Astrocyte of the hippocampus (primary cell): ENCODE measurements around the gene XCR1.
"Not testable (repeated sequence)": the region's sequence is repeated elsewhere in the genome, so short reads cannot be mapped to it uniquely, and the experiment has no call there.

Source experiments
- DNase-seq: peaks from one replicate; pipeline ENCODE4 v3.0.0; 2011; ENCODE audit warnings: low read depth, low spot score

Gene XCR1

GRCh38 chr3:46046231-46046630 is 18.9 kb upstream of the XCR1 start:
- not testable (repeated sequence) for DNase-seq

- no peak for DNase-seq
Measured at GRCh38 chr3:46038916-46039315, 11.6 kb upstream of the XCR1 start.

- not testable (repeated sequence) for DNase-seq
Measured at GRCh38 chr3:46038071-46038470, 10.8 kb upstream of the XCR1 start.

DNA sequence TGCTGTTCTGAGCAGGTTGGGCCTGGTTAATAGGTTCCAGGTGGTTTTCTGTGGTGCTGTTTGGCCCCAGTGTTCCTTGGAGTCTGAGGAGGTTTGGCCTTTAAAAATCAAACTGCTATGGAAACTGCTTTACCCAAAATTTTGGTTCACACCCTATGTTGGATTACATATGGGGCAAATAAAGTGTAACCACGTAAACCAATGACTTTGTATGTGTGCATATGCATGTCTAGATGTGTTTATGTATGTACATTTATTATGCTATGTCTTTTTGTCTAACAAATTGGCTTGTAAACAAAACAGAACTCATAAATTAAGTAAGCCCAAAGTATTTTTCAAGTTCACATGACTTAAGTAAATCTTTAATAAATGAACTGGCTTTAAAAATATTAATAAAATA is 8.9 kb upstream of the XCR1 start:
- no peak for DNase-seq

- DNase-seq: no peak
Measured at GRCh38 chr3:46031747-46032146, 4.5 kb upstream of the XCR1 start.

GRCh38 chr3:46031269-46031668 is 4.0 kb upstream of the XCR1 start:
- no peak for DNase-seq

DNA sequence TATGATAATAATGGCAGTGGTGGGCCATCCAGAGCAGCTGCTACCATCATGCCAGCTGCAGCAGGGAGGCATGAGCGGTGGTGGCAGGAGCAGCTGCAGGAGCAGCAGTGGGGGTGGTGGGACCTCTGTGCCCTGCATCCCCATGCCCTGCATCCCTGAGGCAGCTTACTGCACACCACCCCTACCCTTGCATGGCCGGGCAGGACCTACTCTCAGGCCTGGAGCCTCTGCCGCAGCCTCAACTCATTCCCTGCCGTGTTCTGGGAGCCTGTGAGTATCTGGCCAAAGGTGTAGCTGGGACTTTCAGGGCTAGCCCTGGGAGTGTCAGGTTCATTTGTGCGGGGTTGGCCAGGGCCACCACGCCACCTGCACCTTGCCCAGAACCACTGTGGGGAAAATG is 3.3 kb upstream of the XCR1 start:
- DNase-seq: no peak

DNA sequence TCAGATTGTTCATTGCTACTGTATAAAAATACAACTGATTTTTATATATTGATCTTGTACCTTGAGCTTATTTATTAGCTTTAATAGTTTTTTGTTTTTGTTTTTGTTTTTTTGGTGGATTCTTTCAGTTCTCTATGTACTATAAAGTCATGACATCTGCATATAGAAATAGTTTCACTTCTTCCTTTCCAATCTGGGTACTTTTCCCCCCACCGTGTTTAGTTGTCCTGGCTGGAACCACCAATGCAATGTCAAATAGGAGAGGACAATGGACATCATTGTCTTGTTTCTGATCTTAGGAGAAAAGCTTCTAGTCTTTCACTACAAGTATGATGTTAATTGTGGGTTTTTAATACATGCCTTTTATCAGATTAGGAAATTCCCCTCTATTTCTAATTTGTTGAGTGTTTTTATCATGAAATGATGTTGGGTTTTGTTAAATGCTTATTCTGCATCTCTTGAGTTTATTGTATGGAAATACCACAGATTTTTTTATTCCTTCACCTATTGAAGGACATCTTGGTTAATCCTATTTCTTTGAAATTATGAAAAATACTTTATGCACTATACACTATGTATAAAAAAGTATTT is 2.8 kb upstream of the XCR1 start:
- no peak for DNase-seq

GRCh38 chr3:46027736-46028397 is 584 bp upstream of the XCR1 start:
- no peak for DNase-seq

DNA sequence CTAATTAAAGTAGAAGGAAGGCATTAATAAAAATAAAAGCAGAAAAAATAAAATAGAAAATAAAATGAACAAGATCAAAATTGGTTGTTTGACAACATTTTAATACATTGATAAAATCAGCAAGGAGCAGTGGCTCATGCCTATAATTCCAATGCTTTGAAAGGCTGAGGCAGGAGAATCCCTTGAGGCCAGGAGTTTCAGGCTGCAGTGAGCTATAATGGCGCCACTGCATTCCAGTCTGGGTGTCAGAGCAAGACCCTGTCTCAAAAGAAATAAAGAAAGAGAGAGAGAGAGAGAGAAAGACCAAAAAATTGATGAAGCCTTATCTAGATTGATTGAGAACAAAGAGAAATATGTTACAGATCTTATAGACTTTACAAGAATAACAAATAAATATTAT is 2.1 kb downstream of the XCR1 start:
- DNase-seq: no peak

DNA sequence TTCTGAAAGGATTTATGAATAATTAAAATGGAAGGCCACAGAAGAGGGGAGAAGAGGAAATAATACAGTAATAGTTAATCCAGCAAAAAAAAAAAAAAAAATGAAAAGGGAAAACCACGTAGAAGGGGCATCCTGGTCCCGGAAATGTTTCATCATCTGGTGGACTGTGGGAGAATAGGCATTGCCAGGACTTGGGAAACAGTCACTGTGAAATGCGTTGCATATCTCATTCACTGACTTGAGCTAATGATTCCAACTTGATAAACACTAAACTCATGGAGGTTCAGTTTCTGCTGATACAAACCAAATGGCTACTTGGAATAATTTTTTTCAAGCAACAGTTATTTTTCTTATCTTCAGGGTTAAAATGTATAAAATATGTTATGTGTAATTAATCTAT is 3.2 kb downstream of the XCR1 start:
- DNase-seq: no peak

GRCh38 chr3:46022909-46023785 is 4.1 kb downstream of the XCR1 start:
- no peak for DNase-seq

DNA sequence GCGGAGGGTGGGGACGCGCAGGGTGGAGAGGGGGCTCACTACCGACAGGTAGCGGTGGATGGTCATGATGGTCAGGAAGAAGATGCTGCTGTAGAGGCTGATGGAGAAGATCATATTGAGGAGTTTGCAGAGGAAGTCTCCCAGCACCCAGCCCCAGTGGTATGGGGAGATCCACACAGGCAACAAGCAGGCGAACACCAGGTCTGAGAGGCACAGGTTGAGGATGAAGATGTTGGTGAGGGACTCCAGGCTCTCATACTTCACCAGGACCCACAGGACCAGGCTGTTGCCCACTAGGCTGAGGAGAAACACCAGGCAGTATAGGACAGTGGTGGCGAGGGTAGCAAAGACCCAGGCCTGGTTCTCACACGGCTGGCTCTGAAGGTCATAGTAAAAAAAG is 5.8 kb downstream of the XCR1 start:
- no peak for DNase-seq

DNA sequence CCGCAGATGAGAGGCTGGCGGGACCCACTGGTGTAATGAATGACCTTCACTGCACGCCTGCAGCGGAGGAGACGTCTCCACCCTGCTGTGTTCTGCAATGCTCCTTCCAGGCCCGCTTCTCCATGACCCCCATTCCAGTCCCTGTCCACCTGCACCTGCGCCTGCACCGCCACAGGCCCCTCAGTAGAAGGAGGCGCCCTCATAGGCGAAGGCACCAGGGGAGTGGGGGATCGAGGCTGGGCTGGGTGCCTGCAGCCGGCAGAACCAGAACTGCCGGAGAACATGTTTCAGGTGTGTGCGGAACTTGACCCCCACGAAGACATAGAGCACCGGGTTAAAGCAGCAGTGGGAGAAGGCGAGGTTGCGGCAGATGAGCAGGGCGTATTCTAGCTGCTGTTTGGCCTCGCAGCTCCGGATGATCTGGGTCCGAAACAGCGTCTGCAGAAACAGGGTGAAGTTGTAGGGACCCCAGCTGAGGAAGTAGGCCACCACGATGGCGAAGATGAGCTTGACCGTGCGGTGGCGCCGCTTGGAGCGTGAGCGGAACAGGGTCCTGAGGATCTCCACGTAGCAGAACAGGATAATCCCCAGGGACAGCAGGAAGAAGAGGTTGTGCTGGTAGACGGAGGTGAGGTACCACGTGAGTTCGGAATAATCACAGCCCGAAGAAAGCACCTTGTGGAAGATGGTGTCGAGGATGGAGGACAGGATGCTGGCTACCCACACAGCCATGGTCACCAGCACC is 6.3 kb downstream of the XCR1 start:
- DNase-seq: no peak

GRCh38 chr3:46019707-46020106 is 7.6 kb downstream of the XCR1 start:
- DNase-seq: peak; percentile 4

DNA sequence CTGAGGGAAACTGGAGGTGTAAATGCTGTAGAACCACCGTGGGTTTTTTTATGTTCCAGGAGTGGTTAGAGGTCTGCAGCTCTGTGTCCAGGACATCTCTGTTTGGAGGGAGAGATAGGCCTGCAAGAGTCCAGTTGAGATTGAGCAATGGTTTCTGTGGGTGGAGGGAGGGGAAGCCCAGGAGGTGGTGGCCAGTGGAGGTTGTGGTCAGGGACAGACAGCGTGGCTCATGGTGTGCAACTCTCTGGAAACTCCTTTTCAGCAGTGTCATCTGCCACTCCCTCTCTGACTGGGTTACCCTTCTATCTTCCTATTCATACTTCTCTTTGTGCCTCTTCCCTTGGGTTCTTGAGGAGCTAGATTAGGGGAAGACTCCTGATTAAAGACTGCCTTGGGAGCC is 9.6 kb downstream of the XCR1 start:
- no peak for DNase-seq

GRCh38 chr3:46013316-46014094 is 13.8 kb downstream of the XCR1 start:
- no peak for DNase-seq

- no peak for DNase-seq
Measured at GRCh38 chr3:46012246-46012645, 15.0 kb downstream of the XCR1 start.

DNA sequence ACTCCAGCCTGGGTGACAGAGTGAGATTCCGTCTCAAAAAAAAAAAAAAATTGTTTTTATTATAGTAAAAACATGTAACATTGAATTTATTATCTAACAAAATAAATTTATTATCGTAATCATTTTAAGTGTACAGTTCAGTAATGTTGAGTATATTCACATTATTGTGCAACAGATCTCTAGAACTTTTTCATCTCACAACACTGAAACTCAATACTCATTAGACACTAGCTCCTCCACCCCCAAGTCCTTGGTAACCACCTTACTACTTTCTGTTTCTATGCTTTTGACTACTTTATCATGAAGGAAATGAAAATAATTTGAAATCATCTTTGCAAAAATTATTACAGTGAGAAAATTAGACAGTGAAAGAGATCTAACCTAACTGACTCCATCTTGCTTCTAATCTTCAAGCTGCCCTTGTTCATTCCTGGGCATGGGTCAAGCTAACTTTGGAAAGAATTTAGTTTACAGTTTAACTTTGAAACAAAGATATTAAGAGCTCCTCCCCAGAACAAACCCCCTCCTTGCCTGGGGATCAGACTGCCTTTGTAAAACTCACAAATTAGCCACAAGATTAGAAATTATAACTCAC is 16.7 kb downstream of the XCR1 start:
- no peak for DNase-seq

GRCh38 chr3:46008058-46008457 is 19.2 kb downstream of the XCR1 start:
- no peak for DNase-seq

DNA sequence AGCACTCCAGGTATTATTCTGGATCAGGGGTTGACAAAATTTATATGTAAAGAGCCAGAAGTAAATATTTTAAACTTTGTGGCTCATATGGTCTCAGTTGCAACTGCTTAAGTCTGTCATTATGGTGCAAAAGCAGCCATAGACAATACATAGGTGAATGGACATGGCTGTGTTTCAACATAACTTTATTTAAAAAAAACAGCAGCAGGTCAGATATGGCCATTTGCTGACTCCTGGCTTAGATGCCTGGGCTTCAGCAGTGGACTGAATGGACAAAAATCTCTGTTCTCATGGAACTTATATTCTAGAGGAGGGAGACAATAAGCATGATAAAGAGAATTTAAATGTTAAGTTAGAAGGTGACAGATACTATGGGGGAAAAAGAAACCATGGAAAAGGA is 20.0 kb downstream of the XCR1 start:
- no peak for DNase-seq
